Cerebellar nuclear complex (tissue), 1 donor: ENCODE data around the gene CMAS.
A peak's percentile ranks its signal among the peaks of the same experiment; 100 is the strongest.
"Not testable (repeated sequence)": the region's sequence is repeated elsewhere in the genome, so short reads cannot be mapped to it uniquely, and the experiment has no call there.

ENCODE experiments used
- DNase-seq, 2 experiments: peaks; one replicate each; lab custom pipeline; 2025; lab: John Stamatoyannopoulos, UW

The CMAS gene

GRCh38 chr12:22047494-22047893 lies 1.5 kb downstream of the CMAS start:
- DNase-seq: no peak

GRCh38 chr12:22048351-22049041 lies 2.5 kb downstream of the CMAS start:
- no peak for DNase-seq

GRCh38 chr12:22050078-22050477 lies 4.1 kb downstream of the CMAS start:
- DNase-seq: no peak

- no peak for DNase-seq
These were observed 5.2 kb downstream of the CMAS start for GRCh38 chr12:22051114-22051698.

- DNase-seq: not testable (repeated sequence)
These were observed 7.0 kb downstream of the CMAS start for GRCh38 chr12:22052994-22053393.

GRCh38 chr12:22054155-22054554 lies 8.1 kb downstream of the CMAS start:
- no peak for DNase-seq

- DNase-seq: no peak
These were observed 10.6 kb downstream of the CMAS start for GRCh38 chr12:22056607-22057006.

GRCh38 chr12:22059976-22060647 lies 14.1 kb downstream of the CMAS start:
- DNase-seq: no peak

- DNase-seq: no peak
These were observed 18.9 kb downstream of the CMAS start for GRCh38 chr12:22064968-22065367.

GRCh38 chr12:22066310-22066709 lies 20.3 kb downstream of the CMAS start:
- no peak for DNase-seq

GRCh38 chr12:22069851-22070250 lies 23.8 kb downstream of the CMAS start:
- DNase-seq: no peak

- DNase-seq: no peak
These were observed 36.2 kb downstream of the CMAS start for GRCh38 chr12:22082190-22082701.

- peak in 1 of 2 experiments; percentile 33 for DNase-seq
These were observed 37.1 kb downstream of the CMAS start for GRCh38 chr12:22083167-22083566.

GRCh38 chr12:22084852-22085251 lies 38.8 kb downstream of the CMAS start:
- no peak for DNase-seq

- no peak for DNase-seq
These were observed 42.9 kb downstream of the CMAS start for GRCh38 chr12:22088886-22089285.

- DNase-seq: no peak
These were observed 43.5 kb downstream of the CMAS start for GRCh38 chr12:22089486-22089885.

GRCh38 chr12:22099062-22099461 lies 53.0 kb downstream of the CMAS start:
- DNase-seq: not testable (repeated sequence)

GRCh38 chr12:22100958-22101748 lies 55.1 kb downstream of the CMAS start:
- no peak for DNase-seq

GRCh38 chr12:22101749-22102243 lies 55.8 kb downstream of the CMAS start:
- no peak for DNase-seq

- no peak for DNase-seq
These were observed 57.4 kb downstream of the CMAS start for GRCh38 chr12:22103418-22103817.

GRCh38 chr12:22105542-22105941 lies 59.5 kb downstream of the CMAS start:
- DNase-seq: no peak

- no peak for DNase-seq
These were observed 64.2 kb downstream of the CMAS start for GRCh38 chr12:22110176-22110575.
